Smooth muscle cell of the coronary artery (primary cell): Measurements from ENCODE around the gene INHBB. TPM values are rescaled to one million over a fixed set of nuclear protein-coding genes. Genes with fewer than 3 reads are reported as not detected.

Experiments used
- total RNA-seq: library from RNA; depleted of rRNA; stranded (reverse); fragments of >200 nt; gene quantifications from 2 replicates; pipeline ENCODE4 v1.2.3, GENCODE V29; 2014; ENCODE audit warnings: low replicate concordance

Gene INHBB
- total RNA-seq: 0.08 and 0.70 TPM in 2 replicates

GRCh38 chr2:120346026-120346666 is at the start of gene INHBB:
TSS of gene INHBB (plus strand) at chr2:120346136. CDS start at chr2:120346189, 53 bp downstream.

Other genes starting within 250 kb of the INHBB start
- 18.3 and 19.8 TPM in 2 replicates for gene TMEM185B, start 122.7 kb upstream of the INHBB start, total RNA-seq
- gene RALB, start 93.3 kb upstream of the INHBB start, total RNA-seq: 57.9 and 75.2 TPM in 2 replicates